GM12874 (cell line): Measurements from ENCODE around the gene FBXO17.

Experiments
- CTCF ChIP-seq: IDR thresholded peaks from 2 replicates; pipeline ENCODE4 v1.5.1; 2011; ENCODE audit warnings: low read depth, mild to moderate bottlenecking, control low read depth, low read length, moderate library complexity; ENCODE audit not compliant: insufficient read depth

The FBXO17 gene

GRCh38 chr19:38931521-38931793, 44.1 kb downstream of the FBXO17 start:
- no peak for TF ChIP-seq CTCF

- no peak for TF ChIP-seq CTCF
Measured at GRCh38 chr19:38930776-38931520, 44.6 kb downstream of the FBXO17 start, which contains the start of gene MRPS12. TSS of gene MRPS12 (plus strand) at chr19:38930944. CDS start at chr19:38931295, 351 bp downstream.

GRCh38 chr19:38929929-38930775, 45.4 kb downstream of the FBXO17 start, which contains the start of gene SARS2:
TSS of gene SARS2 (minus strand) at chr19:38930763. CDS start at chr19:38930736, 27 bp downstream.
- peak; percentile 99 for TF ChIP-seq CTCF

- TF ChIP-seq CTCF: no peak
Measured at GRCh38 chr19:38928391-38929001, 47.0 kb downstream of the FBXO17 start.

GRCh38 chr19:38924388-38924787, 51.2 kb downstream of the FBXO17 start:
- TF ChIP-seq CTCF: no peak

GRCh38 chr19:38922482-38922881, 53.1 kb downstream of the FBXO17 start:
- no peak for TF ChIP-seq CTCF

GRCh38 chr19:38921420-38922274, 53.9 kb downstream of the FBXO17 start:
- TF ChIP-seq CTCF: no peak
